GM19395 (cell line): Measurements from ENCODE around the gene PCDHGC3.

Experiments
- ATAC-seq: cut with Tn5 transposase; IDR thresholded peaks from one replicate; pipeline ENCODE4 v1.9.1; 2021; ENCODE audit warnings: mild to moderate bottlenecking, moderate library complexity; ENCODE audit not compliant: unreplicated experiment

The PCDHGC3 gene

DNA sequence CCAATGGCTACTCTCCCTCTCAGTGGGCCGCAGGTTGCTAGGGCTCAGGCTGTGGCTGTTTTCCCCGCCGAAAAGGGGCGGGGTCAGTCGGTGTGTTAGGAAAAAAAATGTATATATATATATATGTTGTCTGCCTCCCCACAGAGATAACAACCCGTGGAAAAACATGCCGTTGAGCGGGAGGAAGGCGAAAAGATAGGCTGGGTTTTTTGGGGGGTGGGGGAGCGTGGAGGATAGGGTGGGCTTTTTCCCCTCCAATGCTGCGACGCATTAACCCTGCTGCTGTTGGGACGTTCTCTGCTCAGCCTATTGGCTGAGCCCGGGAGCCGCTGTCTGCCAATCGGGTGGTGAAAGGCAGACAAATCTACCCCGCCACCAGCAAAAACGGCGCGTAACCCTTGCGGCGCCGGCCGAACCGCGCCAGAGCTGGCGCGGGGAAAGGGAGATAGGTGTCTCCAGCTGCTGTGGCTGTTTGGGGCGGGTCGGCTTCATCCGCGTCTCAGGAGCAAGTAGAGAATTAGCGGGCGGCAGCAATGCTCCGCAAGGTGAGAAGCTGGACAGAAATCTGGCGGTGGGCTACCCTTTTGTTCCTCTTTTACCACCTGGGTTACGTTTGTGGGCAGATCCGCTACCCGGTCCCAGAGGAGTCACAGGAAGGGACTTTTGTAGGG is 9.0 kb downstream of the PCDHGC3 start, which contains the start of gene PCDHGC4:
PCDHGC4 (plus strand) TSS at position 390 of the 671 bp plus-strand sequence; CDS start at position 534, 144 bp downstream.
- ATAC-seq, result peak; percentile 47

DNA sequence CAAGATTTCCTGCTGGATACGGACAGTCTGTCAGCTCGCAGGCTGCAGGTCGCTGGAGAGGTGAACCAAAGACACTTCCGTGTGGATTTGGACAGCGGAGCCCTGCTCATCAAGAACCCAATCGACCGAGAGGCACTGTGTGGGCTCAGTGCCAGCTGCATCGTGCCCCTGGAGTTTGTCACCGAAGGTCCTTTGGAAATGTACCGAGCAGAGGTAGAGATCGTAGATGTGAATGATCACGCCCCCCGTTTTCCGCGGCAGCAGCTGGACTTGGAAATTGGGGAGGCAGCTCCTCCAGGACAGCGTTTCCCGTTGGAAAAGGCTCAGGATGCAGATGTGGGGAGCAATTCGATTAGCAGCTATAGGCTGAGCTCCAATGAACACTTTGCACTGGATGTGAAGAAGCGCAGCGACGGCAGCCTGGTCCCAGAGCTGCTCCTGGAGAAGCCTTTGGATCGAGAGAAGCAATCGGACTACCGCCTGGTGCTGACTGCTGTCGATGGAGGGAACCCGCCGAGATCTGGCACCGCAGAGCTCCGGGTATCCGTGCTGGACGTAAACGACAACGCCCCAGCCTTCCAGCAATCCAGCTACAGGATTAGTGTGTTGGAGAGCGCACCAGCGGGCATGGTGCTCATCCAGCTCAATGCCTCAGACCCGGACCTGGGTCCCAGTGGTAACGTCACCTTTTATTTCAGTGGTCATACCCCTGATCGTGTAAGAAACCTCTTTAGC is 9.7 kb downstream of the PCDHGC3 start:
- no peak for ATAC-seq

DNA sequence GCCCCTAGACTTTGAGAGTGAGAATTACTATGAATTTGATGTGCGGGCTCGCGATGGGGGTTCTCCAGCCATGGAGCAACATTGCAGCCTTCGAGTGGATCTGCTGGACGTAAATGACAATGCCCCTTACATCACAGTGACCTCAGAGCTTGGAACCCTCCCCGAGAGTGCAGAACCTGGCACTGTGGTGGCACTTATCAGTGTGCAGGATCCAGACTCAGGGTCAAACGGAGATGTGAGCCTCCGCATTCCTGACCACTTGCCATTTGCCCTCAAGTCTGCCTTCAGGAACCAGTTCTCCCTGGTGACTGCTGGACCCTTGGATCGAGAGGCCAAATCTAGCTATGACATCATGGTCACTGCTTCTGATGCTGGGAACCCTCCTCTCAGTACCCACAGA is 10.3 kb downstream of the PCDHGC3 start:
- no peak for ATAC-seq

DNA sequence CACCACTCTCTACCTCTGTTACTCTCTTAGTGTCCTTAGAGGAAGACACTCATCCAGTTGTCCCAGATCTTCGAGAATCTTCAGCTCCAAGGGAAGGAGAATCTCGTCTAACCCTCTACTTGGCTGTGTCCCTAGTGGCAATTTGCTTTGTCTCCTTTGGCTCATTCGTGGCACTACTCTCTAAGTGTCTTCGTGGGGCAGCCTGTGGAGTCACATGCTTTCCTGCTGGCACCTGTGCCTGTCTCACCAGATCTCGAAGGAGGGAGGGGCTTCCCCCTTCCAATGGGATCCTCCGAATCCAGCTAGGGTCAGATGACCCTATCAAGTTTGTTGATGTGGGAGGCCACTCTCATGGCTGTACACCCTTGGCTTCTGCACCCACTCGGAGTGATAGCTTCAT is 11.4 kb downstream of the PCDHGC3 start:
- no peak for ATAC-seq

DNA sequence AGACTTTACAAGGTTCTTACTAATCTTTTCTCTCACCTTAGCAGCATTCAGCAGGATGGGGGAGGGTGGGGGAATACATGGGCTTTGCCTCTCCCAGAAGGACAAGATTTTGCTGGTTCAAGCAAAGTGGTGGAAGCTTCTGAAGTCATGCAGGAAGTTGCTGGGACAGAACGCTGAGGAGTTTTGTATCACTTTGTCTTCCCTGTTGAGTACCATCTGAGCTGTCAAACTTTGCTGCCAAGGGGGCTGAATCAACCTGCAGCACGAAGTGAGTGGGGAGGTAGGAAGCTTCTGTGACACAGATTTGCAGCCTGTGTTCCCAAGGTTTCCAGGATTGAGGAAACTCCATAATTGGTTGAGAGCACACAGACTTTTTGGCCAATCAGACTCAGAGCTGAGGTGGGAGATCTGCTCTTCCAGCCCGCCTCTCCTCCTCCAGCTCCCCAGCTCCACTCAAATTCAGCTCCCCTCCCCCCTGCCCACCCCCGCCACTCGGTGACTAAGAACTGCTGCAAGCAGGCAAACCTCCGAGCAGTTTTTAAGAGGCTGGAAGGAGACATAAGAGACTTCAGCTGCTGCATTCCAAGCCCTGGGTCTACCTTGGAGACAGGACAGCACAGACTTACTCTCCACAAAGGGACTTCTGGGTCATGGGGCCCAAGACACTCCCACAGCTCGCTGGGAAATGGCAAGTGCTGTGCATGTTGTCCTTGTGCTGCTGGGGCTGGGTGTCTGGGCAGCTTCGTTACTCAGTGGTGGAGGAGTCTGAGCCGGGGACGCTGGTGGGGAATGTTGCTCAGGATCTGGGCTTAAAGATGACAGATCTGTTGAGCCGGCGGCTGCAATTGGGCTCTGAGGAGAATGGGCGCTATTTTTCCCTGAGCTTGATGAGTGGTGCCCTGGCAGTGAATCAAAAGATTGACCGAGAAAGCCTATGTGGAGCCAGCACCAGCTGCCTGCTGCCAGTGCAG is 13.1 kb downstream of the PCDHGC3 start, which contains the start of gene PCDHGC5:
PCDHGC5 (plus strand) TSS at position 491 of the 971 bp plus-strand sequence; CDS start at position 651, 160 bp downstream.
- no peak for ATAC-seq

DNA sequence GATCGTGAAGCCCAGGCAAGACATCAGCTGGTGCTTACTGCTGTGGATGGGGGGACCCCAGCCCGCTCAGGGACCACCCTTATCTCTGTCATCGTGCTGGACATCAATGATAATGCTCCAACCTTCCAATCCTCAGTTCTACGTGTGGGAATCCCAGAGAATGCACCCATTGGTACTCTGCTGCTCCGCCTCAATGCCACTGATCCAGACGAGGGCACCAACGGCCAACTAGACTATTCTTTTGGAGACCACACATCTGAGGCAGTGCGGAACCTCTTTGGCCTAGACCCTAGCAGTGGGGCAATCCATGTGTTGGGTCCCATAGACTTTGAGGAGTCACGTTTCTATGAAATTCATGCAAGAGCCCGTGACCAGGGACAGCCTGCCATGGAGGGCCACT is 14.1 kb downstream of the PCDHGC3 start:
- no peak for ATAC-seq

DNA sequence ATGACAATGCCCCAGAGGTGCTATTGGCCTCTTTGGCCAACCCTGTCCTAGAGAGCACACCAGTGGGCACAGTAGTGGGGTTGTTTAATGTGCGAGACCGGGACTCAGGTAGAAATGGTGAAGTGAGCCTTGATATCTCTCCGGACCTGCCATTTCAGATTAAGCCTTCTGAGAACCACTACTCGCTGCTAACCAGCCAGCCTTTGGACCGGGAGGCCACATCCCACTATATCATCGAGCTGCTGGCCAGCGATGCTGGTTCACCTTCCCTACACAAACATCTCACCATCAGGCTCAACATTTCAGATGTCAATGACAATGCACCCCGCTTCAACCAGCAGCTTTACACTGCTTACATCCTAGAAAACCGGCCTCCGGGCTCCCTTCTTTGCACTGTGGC is 14.5 kb downstream of the PCDHGC3 start:
- ATAC-seq, result no peak

DNA sequence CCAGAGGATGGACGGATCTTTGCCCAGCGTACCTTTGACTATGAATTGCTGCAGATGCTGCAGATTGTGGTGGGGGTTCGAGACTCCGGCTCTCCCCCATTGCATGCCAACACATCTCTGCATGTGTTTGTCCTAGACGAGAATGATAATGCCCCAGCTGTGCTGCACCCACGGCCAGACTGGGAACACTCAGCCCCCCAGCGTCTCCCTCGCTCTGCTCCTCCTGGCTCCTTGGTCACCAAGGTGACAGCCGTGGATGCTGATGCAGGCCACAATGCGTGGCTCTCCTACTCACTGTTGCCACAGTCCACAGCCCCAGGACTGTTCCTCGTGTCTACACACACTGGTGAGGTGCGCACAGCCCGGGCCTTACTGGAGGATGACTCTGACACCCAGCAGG is 15.0 kb downstream of the PCDHGC3 start:
- no peak for ATAC-seq

DNA sequence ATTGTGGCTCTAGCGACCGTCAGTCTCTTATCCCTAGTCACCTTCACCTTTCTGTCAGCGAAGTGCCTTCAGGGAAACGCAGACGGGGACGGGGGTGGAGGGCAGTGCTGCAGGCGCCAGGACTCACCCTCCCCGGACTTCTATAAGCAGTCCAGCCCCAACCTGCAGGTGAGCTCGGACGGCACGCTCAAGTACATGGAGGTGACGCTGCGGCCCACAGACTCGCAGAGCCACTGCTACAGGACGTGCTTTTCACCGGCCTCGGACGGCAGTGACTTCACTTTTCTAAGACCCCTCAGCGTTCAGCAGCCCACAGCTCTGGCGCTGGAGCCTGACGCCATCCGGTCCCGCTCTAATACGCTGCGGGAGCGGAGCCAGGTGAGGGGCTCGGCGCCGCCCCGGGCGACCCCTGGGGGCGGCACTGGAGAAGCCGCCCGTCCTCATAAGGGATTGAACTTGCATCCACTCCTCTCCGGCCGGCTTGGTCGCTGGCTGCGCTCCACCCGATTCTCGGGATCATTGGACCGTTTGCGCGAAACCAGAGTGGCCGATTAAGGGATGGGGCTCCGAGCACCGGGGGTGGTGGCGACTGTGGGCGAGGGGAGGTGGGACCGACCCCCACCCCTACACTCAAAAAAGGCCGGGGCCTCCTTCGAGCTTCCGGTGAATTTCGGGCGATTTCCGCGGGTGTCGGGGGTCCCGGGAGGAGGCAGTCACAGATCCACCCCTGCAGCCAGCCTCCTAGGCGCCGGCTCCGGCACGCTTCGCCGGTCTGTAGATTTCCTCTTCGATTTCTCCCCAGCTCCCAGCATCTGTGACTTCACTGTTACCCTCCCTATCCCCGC is 15.8 kb downstream of the PCDHGC3 start:
- ATAC-seq, result peak; percentile 26

DNA sequence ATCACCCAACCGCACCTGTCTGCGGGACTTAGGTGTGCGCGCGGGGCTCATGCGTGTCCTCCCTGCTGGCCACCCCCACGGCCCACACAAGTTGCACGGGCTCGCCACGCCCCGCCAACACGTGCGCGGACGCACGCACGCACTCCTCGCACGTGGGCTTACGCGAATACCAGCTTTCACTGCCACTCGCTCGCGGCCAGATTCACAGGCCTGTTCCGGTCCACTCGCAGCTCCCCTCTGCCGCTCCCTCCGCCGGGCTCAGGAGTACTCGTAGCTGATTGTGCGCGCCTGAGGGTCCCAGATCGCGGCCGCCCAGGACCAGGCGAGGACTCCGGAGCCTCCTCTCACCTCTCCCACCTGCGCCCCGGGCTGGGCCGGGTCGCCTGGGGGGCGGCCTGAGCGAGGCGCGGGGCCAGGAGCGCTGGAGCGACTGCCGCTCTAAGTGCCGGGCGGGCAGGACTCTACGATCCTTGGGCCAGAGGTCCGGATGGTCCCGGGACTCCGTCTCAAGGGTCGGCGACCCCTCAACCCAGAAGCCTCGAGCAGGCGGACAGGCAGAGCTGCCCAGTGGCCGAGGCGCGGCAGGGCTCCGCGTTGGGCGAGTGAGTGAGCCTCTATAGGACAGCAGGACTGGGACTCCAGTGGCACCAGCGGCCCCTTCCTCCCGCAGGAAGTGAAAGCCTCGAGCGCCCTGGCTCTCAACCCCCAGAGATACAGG is 16.6 kb downstream of the PCDHGC3 start:
- ATAC-seq, result peak; percentile 46

DNA sequence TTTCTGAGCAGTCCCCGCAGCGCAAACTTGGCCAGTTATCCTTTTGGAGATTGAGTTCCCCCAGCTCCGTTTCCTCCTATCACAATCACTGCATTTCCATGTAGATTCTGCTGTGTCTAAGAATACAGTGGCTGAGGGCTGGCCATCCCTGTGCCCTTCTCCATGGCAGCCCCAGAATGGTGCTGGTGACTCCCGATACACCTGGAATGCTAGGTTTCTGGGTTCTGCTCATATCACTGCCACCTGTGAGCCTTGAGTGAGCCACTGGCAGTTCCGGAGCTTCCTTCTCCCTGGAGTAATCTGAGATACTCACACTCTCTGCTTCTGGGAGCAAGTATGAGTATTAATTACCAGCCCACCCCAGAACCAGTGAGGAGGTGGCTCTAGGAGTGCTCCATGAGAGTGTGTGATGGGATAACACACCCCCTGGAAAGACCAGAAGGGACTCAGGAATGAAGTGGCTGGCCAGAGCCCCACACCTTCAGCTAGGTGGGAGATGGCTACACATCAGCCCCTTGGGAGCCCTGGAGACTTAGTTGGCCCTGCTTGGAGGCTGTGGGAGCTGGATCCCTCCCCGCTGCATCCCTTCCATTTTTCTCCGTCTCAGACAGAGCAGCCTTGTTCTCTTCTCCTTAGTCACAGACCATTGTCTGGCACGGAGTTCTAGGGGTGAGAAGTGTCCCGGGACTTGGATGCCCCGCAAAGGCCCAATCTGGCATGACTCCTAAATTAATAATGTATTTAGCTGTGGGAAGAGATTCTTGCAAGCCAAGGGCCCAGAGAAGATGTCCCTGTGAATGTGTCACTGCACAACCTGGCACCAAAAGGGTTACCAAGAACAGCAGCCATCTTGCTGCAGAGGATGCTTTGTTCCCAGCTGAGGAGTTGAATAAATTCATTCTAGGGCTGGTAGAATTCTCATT is 18.0 kb downstream of the PCDHGC3 start:
- ATAC-seq, result no peak

DNA sequence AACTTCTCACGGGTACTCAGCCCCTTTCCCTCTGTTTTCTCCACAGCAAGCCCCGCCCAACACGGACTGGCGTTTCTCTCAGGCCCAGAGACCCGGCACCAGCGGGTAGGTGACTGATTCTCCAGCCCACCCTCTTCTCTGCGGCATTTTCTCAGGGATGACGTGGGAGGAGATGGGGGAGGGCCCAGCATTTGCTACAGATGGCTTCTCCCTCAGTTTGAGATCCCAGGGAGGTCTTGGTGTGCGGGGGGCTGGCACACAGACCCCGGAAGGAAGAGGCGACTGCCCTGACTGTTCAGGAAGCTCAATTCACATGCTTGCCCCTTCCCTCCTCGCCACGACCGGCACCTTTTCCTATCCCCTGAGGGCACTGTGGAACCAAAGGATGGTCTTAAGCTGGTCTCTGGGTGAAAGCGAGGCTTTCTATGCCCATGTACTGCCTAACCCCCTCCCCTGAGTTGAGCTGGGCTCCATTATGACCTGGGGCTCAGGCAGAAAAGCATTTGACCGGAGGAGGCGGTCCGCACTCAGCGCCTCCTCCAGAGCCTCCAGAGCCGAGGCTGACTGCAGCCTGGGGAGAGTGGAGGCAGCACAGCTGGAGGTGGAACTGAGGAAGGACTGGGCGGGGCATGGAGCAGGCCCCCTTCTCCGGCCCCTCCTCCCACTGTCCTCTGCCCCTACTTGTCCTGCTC is 19.1 kb downstream of the PCDHGC3 start:
- no peak for ATAC-seq

DNA sequence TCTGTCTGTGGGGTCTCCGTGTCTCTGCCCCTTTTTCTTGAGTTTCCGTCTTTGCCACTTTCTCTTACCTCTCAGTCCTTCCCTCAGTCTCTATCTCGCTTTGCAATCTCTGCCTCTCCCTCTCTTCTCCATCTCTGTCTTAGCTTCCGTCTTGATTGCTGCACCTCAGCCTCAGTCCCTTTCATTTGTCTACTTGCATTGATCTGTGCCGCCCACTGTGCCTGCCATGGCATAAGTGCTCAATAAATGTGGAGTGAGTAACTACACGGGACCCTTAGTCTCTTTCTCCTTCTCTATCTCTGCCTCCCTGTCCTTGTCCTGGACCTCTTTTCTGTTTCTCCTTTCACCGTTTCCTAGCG is 19.7 kb downstream of the PCDHGC3 start:
- ATAC-seq, result no peak

DNA sequence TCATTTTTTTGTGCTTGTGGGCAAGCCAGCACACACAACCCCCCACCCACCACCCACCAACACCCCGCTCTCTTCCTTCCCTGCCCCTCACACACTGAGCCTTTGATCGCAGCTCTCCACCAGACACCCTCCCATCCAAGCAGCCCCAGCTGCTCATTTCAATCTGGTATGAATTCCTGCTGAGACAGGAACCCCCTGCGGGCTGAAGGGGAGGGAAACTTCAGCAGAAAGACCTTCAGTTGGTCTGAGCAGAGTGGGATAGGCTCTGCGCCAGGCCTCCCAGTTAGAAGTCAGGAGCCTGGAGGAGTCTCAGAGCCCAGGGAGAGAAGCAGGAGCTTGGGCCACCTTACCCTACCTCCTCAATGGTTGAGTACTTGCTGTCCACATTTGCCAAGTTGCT is 20.3 kb downstream of the PCDHGC3 start:
- ATAC-seq, result no peak

DNA sequence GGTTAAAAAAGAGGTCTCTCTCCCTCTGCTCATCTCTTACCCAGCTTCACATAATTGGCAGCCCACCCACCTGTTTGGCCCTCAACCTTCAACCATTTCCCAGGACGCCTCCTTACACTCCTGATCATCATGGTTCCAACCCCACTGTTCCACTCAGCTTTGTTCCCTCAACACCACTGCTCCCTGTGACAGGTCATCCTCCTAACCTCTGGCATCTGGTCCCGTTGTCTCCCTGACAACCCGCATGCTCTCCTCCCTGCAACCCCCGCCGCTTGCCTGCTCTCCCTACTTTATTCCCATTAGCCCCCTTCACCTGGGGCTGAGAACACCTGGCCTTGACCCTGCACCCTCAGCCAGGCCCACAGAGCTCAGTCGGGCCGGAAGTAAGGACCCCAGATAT is 26.0 kb downstream of the PCDHGC3 start:
- ATAC-seq, result no peak

DNA sequence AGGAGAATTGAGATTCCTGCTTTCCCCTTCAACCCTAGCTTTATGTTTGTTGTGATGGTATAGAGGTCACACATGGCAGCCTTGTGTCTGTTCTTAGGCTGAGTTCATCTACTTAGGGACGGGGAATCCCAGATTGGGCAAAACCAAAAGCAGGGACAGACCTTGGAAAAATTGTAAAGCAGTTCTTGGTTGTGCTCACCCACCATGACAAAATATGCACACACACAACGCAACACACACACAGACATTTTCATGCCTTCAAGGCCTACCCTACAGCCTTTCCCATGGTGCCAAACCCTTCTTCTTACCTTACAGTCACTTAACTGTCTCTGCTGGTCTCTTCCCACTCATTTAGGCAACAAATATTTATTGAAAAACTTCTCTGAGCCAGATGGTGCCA is 27.9 kb downstream of the PCDHGC3 start:
- ATAC-seq, result no peak

DNA sequence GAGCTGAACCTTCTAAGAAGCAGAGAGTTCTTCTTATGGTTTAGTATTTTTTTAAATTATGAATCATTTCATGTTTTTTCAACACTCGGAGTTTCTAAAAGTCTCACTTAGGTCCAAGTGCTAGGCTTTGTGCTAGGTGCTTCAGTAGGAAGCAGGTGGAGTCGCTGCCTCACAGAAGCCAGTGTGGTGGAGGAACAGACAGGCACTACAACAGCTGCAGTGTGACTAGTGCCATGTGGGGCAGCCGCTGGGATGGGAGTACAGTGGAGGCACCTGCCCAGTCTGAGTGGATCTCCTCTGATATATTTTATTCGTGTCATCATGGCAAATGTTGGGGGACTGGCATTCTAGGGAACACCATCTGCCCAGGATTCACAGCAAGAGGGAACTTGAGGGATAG is 28.4 kb downstream of the PCDHGC3 start:
- ATAC-seq, result no peak
